Vagina (tissue), 2 donors: ENCODE data around the gene NELFB.

ENCODE experiments used
- CTCF ChIP-seq, 3 experiments: fragments of 450-650 bp in 2 of 3; fragments of 200-600 bp in 1 of 3; sonication (generic) in 1 of 3; IDR thresholded peaks; one replicate each; pipeline ENCODE4 v1.5.1; 2017 to 2019; ENCODE audit warnings: antibody characterized with exemption in 3 of 3, mild to moderate bottlenecking in 2 of 3, moderate library complexity in 2 of 3
- POLR2A ChIP-seq, 2 donors: fragments of 450-650 bp; IDR thresholded peaks; one replicate each; pipeline ENCODE4 v1.6.1; 2017; ENCODE audit warnings: antibody characterized with exemption in 2 of 2, mild to moderate bottlenecking in 2 of 2, moderate library complexity in 2 of 2
- POLR2AphosphoS5 ChIP-seq, 2 donors: sonication (generic); formaldehyde crosslinking; IDR thresholded peaks; one replicate each; pipeline ENCODE4 v1.9.0; 2017; ENCODE audit warnings: antibody characterized with exemption in 2 of 2, mild to moderate bottlenecking in 2 of 2, low read depth in 1 of 2; ENCODE audit not compliant: insufficient read depth in 1 of 2

GRCh38 chr9:137263506-137263905 lies 8.4 kb downstream of the NELFB start:
- TF ChIP-seq CTCF (IDR thresholded peaks at IDR 0.05) (no peak), POLR2A (IDR thresholded peaks at IDR 0.05) (no peak), POLR2AphosphoS5 (IDR thresholded peaks at IDR 0.05; ENCODE audit: insufficient read depth in 1 of 2, low read depth in 1 of 2) (no peak)
